NCI-H1105 (cell line): Measurements from ENCODE around the gene ZFAND5.
A peak's percentile ranks its signal among the peaks of the same experiment; 100 is the strongest.

Source experiments
- DNase-seq: peaks from one replicate; lab custom pipeline; 2025; lab: John Stamatoyannopoulos, UW

The ZFAND5 gene

GRCh38 chr9:72324974-72325373 lies 40.0 kb downstream of the ZFAND5 start:
- DNase-seq = no peak

GRCh38 chr9:72322678-72323077 lies 42.3 kb downstream of the ZFAND5 start:
- DNase-seq = no peak

DNA sequence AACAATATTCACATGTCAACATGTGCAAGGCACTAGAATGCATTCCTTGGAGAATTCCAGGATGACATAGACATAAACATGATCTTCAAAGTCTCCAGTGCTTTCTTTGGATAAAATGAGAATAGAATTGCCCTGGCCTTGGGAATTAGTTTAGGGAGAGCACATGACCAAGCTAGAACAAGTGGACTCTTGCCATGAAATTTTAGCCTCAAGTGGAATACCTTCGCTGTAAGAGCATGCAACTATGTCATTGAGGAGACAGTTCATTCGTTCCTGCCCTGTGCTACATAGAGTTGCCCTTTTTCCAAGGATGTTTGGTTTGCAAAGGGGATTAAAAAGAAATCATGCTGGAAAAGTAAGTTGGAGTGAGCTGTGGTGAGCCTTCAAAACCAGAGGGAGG lies 42.7 kb downstream of the ZFAND5 start:
- no peak for DNase-seq

DNA sequence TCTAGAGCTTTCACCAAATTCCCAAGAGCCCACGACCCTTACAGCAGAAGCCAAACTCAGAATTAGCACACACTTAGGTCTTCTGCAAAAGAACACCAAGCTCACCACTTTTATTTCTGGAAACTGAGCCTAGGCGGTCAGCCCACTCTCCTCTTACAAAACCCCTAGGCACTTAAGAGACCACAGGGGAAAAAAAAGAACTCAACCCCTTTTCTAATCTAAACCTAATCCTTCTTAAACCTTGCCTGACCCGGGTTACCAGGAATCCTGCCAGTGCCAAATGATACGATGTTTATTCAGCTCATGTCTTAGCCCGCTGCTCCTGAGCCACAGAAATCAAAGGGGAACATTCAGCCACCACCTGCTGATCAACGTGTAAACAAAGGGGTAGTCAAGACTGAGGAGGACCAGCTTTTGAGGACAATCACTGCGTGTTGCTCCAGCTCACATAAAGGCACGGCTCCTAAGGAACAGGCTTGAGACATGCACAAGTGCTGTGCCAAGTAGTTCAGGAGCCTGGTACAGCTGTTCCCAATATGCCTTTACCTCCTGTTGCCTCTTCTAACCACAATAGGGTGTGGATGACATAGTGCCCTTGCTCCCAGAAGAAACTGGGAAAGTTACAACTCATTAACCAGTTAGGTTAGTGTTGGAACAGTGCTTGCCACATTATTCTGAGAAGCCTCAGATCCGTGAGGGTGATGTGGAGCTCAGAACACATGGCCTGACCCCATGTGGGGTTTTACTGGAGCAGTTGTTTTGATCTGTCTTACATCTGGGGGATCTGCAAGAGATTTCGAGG lies 49.3 kb downstream of the ZFAND5 start:
- DNase-seq = peak; percentile 58

DNA sequence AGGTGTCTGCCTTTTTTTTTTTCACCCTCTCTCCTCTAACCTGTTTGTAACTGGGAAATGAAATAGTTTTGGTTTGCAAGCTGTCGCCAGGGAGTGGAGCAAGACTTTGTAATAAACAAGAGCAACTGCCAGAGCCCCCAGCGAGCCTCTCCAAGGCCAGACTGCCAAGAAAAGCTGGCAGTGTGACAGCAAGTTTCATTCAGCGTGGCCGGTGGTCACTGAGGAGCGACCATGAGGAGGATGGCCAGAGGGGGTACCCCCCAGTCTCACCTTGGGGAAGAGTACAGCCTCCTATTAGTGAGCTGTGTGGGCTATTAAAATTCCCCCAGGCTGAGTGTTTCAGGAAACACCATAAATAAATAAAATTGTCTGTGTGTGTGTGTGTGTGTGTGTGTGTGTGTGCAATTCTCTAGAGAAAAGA lies 49.9 kb downstream of the ZFAND5 start:
- peak; percentile 36 for DNase-seq

DNA sequence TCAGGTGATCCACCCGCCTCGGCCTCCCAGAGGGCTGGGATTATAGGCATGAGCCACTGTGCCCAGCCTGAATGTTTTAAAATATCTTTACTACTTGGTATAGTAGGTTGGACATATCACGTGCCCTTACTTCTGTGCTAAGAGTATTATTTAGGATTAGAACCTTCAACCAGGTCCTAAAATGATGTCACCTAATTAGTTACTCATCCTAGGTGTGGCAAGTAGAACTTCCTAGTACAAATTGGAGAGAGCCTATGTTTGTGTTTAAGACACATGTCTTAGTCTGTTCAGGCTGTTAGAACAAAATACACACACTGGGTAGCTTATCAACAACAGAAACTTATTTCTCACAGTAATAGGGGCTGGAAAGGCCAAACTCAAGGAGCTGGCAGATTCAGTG lies 51.5 kb downstream of the ZFAND5 start:
- DNase-seq = no peak

GRCh38 chr9:72312386-72312987 lies 52.5 kb downstream of the ZFAND5 start:
- DNase-seq = no peak

GRCh38 chr9:72309364-72310133 lies 55.5 kb downstream of the ZFAND5 start:
- DNase-seq = no peak

GRCh38 chr9:72306761-72307160 lies 58.2 kb downstream of the ZFAND5 start:
- no peak for DNase-seq

GRCh38 chr9:72305707-72306106 lies 59.3 kb downstream of the ZFAND5 start:
- no peak for DNase-seq

DNA sequence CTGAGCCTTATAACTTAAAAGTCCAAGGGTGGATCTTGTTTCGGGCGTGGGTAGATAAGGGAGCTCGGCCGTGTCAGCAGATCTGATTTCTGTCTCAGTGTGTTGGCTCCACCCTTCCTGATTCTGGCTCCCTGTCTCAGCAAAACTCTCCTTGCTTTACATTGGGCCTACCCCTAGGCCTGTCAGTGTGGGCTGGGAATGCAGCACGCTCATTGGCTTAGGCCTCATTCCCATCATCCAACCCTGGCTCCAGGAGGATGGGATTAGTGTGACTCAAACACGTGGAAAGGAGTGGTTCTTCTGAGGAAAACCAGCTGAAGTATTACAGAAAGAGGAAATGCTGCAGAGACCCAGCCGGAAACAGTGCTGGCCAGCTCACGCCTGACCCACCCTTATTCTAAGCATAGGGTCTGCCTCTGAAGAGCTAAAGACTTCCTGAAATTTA lies 59.9 kb downstream of the ZFAND5 start:
- no peak for DNase-seq

DNA sequence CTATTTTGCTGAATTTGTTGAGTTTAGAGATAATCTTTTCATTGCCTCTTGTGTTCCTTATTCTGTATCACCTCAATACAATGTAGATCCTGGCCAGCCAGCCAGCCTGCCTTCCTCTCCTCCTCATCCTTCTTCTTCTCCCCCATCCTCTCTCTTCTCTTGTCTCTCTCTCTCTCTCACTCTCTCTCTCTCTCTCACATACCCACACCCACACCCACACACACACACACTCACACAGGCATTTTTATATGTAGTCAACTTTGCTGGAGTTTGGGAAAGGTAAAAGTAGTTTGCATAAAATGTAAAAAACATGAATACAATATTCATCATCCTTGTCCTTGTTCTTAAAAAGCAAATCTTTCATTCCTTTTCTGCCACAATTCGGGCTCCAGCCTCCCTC lies 60.5 kb downstream of the ZFAND5 start:
- DNase-seq = no peak
